Lower leg skin (tissue), 3 donors: ENCODE data around the gene SFT2D3.

ENCODE experiments used
- CTCF ChIP-seq, 3 donors: fragments of 450-650 bp; IDR thresholded peaks; one replicate each; pipeline ENCODE4 v1.5.1; 2016; ENCODE audit warnings: antibody characterized with exemption in 3 of 3, mild to moderate bottlenecking in 3 of 3, moderate library complexity in 2 of 3
- POLR2A ChIP-seq, 2 donors: fragments of 450-650 bp; IDR thresholded peaks; one replicate each; pipeline ENCODE4 v1.6.1; 2016 to 2017; ENCODE audit warnings: antibody characterized with exemption in 2 of 2, mild to moderate bottlenecking in 1 of 2, moderate library complexity in 1 of 2

- TF ChIP-seq CTCF (IDR thresholded peaks at IDR 0.05) = no peak
- TF ChIP-seq POLR2A (IDR thresholded peaks at IDR 0.05) = no peak
These were observed 30.4 kb upstream of the SFT2D3 start for GRCh38 chr2:127670957-127671290.
